GM10248 (cell line): ENCODE measurements around the gene PLSCR5.

Experiments used
- CTCF ChIA-PET: fragments of 300-600 bp; sonication (Branson Sonifier 250); formaldehyde crosslinking; extraction: SDS; loops from one replicate; lab custom pipeline; 2021; ENCODE audit warnings: antibody characterized with exemption; lab: Yijun Ruan, JAX
- POLR2A ChIA-PET: fragments of 350-650 bp; sonication (Branson Sonifier 250); formaldehyde crosslinking; extraction: SDS; loops from one replicate; lab custom pipeline; 2020; ENCODE audit warnings: antibody characterized with exemption; lab: Yijun Ruan, JAX
- DNase-seq: peaks from one replicate; pipeline ENCODE4 v3.0.0; 2012; ENCODE audit errors: extremely low spot score
- CTCF ChIP-seq: IDR thresholded peaks from 2 replicates; pipeline ENCODE4 v1.5.1; 2012; ENCODE audit warnings: mild to moderate bottlenecking, low read depth; ENCODE audit errors: extremely low read depth, missing control alignments, control extremely low read depth

PLSCR5 gene

DNA sequence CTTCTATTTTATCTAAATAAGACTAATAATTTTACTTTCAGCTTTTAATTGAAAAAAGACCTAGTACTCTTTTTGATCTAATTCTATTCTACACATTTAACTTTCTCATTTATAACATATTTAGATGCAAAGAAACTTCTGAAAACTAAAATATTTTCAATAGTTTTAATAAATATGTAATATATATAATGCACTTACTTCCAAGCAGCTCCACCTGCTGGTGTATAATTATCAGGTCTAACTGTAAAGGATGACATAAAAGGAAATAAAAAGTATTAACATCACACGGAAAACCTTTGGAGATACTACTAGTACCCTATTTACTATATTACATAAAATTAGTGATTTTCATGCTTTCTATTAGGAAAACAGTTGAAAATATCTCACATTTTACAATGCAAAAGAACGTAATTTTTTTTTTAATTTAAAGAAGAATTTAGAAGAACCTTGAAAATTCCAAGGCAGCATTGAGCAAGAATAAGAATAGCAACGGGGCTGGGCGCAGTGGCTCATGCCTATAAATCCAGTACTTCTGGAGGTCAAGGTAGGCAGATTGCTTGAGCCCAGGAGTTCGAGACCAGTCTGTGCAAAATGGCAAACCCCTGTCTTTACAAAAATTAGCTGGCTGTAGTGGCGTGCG lies 10.2 kb downstream of the PLSCR5 start:
- no peak for DNase-seq

DNA sequence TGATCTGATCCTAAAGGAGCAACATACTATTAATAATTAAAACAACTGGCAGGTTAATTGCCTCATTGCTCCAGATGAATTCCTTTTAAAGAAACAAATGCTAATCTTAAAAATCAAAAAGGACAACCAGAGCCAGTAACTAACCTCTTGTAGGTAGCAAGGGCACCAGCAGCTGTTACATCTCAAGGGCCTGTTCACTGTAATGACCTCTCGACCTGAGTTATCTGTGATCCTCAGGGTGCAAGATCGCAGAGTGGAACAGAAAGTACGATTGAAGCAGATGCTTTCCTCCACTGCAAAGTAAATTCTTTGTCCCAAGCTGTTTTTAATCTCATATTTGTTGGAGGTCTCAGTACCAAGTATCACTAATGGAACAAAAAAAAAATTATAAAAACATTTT lies 11.4 kb downstream of the PLSCR5 start:
- POLR2A ChIA-PET, result no interaction called here
- TF ChIP-seq CTCF, result no peak
- CTCF ChIA-PET, result interaction anchor here (1.0 to 1.5 kb wide), 5 partner anchors 9 to 530 kb away, joined by 3 to 7 read pairs (median 4); no protein-coding TSS in a partner anchor
- no peak for DNase-seq

More for the DNA sequence above, 10.2 kb downstream of the PLSCR5 start:
- ChIA-PET CTCF (interaction anchor here (1.0 to 1.5 kb wide), 6 partner anchors 9 to 531 kb away, joined by 3 to 7 read pairs (median 4); no protein-coding TSS in a partner anchor), POLR2A (no interaction called here)
- peak; percentile 35 for TF ChIP-seq CTCF

DNA sequence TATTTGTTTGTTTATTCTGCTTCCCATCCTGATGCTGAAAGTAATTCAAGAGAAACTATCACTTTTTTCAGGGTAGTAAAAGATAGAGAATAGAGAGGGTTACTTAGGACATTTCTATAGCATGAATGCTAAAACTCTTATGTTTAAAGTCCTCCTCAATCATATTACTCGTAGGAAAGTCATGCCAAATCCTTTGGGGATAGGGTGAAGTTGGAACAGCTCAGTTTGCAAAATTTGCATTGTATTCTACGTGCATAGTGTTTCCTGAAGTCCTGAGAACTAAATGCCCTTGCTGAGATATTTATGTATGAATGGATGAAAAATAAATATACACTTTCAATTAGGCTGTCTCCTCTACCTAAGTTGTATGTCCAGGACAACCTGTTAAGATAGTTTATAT lies 14.6 kb downstream of the PLSCR5 start:
- DNase-seq, result no peak
- ChIA-PET POLR2A (no interaction called here), CTCF (interaction anchor here (0.8 to 4.4 kb wide), 7 partner anchors 9 to 602 kb away, joined by 3 to 16 read pairs (median 4); no protein-coding TSS in a partner anchor)
- TF ChIP-seq CTCF, result no peak

DNA sequence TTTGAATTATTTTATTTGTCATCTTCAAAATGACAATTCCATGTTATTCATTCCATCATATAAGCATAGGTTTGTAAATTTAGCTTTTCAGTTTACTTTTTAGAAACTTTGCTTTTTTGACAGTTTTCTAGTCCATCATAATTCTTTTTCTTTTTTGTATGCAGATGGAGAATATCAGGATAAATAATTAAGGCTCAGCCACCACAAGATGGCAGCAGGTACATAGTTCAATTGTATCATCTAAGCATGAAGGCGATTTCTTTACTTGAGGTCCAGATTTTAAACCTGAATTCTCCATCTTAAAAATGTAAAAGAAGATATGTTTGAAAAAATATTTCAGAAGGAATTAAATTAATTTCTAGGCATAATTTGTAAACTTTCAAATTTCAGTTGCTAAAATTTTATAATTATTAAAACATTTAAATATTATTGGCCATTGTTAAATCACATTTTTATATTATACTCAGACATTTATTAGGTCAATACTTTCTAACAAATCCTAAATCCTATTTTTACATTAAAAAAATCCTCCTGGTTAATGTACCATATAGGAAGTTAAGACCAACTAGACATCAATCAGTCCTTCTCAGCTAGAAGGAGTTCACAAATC lies 15.1 kb downstream of the PLSCR5 start:
- POLR2A ChIA-PET, result no interaction called here
- CTCF ChIA-PET, result interaction anchor here (0.8 to 4.4 kb wide), 7 partner anchors 10 to 602 kb away, joined by 3 to 16 read pairs (median 4); no protein-coding TSS in a partner anchor
- TF ChIP-seq CTCF, result peak; percentile 59
- peak; percentile 8 for DNase-seq

- ChIA-PET CTCF (interaction anchor here (1.4 to 1.5 kb wide), 2 partner anchors 9 to 372 kb away, joined by 3 to 5 read pairs; no protein-coding TSS in a partner anchor), POLR2A (no interaction called here)
- DNase-seq, result no peak
- no peak for TF ChIP-seq CTCF
Observed at GRCh38 chr3:146585156-146585555, 20.0 kb downstream of the PLSCR5 start.

DNA sequence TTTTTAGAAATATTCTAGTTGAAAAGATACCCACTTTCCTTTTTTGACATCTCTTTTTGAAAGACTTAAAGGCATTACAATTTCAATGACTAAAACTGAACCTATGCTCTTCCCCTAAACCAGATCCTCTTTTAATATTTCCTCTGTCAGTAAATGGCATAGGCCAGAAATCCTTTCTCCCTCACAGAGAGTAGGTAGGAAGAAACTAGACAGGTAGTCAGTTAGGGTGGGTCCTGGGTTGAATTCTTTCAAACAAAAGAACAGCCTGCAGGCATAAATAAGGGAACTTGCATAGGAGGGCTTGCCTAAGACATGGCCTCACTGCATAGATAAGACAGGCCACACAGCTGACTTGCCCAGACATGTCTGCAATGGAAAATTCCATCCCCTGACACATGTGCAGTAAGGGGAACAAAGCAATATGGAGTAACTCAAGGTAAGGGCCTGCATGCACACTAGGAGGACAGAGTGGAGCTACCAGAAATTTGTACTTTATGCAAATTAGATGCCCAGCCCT lies 23.1 kb downstream of the PLSCR5 start:
- ChIA-PET CTCF (interaction anchor here (0.7 to 1.5 kb wide), 2 partner anchors 20 to 392 kb away, joined by 3 to 10 read pairs; no protein-coding TSS in a partner anchor), POLR2A (no interaction called here)
- peak; percentile 3 for DNase-seq
- TF ChIP-seq CTCF, result no peak
